K562 (cell line): ENCODE data around the gene VHLL.
A peak's percentile ranks its signal among the peaks of the same experiment; 100 is the strongest.

Source experiments
- CTCF ChIP-seq, 3 experiments: IDR thresholded peaks in 2 of 3; conservative IDR thresholded peaks in 1 of 3; 2 replicates each; pipeline ENCODE4 v1.5.1; 2011 to 2012; ENCODE audit warnings: low read length in 3 of 3, mild to moderate bottlenecking in 3 of 3, control low read depth in 2 of 3, improper control_type of control experiment in 1 of 3, inconsistent platforms in 1 of 3, low read depth in 1 of 3, mixed read lengths in 1 of 3, moderate library complexity in 1 of 3; ENCODE audit not compliant: insufficient read depth in 2 of 3
- ELF1 ChIP-seq: fragments of 200-800 bp; sonication (Bioruptor generic); IDR thresholded peaks from 2 replicates; pipeline ENCODE4 v1.6.1; 2016; ENCODE audit warnings: missing genetic modification characterization, missing compliant biosample characterization
- GMEB1 ChIP-seq: fragments of 250-450 bp; sonication (Bioruptor Pico); IDR thresholded peaks from 2 replicates; pipeline ENCODE4 v1.4.0; 2020; ENCODE audit warnings: mild to moderate bottlenecking
- GTF2F1 ChIP-seq: IDR thresholded peaks from 2 replicates; pipeline ENCODE4 v1.6.1; 2011; ENCODE audit warnings: low read depth, low read length, improper control_type of control experiment
- HBP1 ChIP-seq: fragments of 450-650 bp; formaldehyde crosslinking; IDR thresholded peaks from 2 replicates; pipeline ENCODE4 v1.4.0; 2022; ENCODE audit warnings: missing genetic modification characterization
- MAX ChIP-seq: sonication (generic); formaldehyde crosslinking; IDR thresholded peaks from 2 replicates; pipeline ENCODE4 v1.9.0; 2022; ENCODE audit warnings: mild to moderate bottlenecking, missing genetic modification reagents
- NFYB ChIP-seq: IDR thresholded peaks from 2 replicates; pipeline ENCODE4 v1.6.1; 2011; ENCODE audit warnings: mild to moderate bottlenecking, moderate library complexity; ENCODE audit not compliant: insufficient read length; ENCODE audit errors: extremely low read depth
- POLR2A ChIP-seq: fragments of 450-650 bp; conservative IDR thresholded peaks from 2 replicates; pipeline ENCODE4 v1.6.1; 2016
- RERE ChIP-seq: sonication (generic); formaldehyde crosslinking; IDR thresholded peaks from 2 replicates; pipeline ENCODE4 v1.8.0; 2023; ENCODE audit warnings: missing genetic modification reagents, mild to moderate bottlenecking, borderline replicate concordance
- SP1 ChIP-seq: sonication (generic); formaldehyde crosslinking; IDR thresholded peaks from 2 replicates; pipeline ENCODE4 v1.8.1; 2022; ENCODE audit warnings: mild to moderate bottlenecking, missing genetic modification reagents
- TAF1 ChIP-seq: IDR thresholded peaks from 2 replicates; pipeline ENCODE4 v1.6.1; 2011; ENCODE audit warnings: mild to moderate bottlenecking, low read length, moderate library complexity; ENCODE audit not compliant: insufficient read depth, control insufficient read depth, severe bottlenecking; ENCODE audit errors: extremely low read depth

GRCh38 chr1:156295391-156295947, 3.6 kb downstream of the VHLL start, which contains the start of gene GLMP:
- peak; percentile 13 for TF ChIP-seq TAF1
- no peak for TF ChIP-seq MAX (CRISPR knock-in tag)
- no peak for TF ChIP-seq GTF2F1
- peak; percentile 67 for TF ChIP-seq POLR2A
- TF ChIP-seq GMEB1 (CRISPR knock-in tag) = no peak
- no peak for TF ChIP-seq HBP1 (CRISPR knock-in tag)
- peak; percentile 47; the same call in 1 of the 2 replicates for TF ChIP-seq SP1
- TF ChIP-seq RERE (CRISPR knock-in tag) = no peak
- TF ChIP-seq ELF1 = no peak
- no peak for TF ChIP-seq CTCF (IDR thresholded peaks at IDR 0.05 in 2 of 3, conservative IDR thresholded peaks at IDR 0.05 in 1 of 3; ENCODE audit: insufficient read depth in 2 of 3, low read depth in 1 of 3, low read length in 3 of 3)
- no peak for TF ChIP-seq NFYB
